ENCODE data around the gene CCK.

Gene CCK

GRCh38 chr3:42292009-42292408, 26.0 kb upstream of the CCK start (continued):
- TF ChIP-seq TCF4 (CRISPR knock-in tag; IDR thresholded peaks at IDR 0.05; ENCODE audit: borderline replicate concordance) (no peak), ZNF8 (CRISPR knock-in tag; IDR thresholded peaks at IDR 0.05) (no peak), ZC3H10 (CRISPR knock-in tag; IDR thresholded peaks at IDR 0.05) (no peak), ISL1 (CRISPR knock-in tag; IDR thresholded peaks at IDR 0.05) (no peak)

DNA sequence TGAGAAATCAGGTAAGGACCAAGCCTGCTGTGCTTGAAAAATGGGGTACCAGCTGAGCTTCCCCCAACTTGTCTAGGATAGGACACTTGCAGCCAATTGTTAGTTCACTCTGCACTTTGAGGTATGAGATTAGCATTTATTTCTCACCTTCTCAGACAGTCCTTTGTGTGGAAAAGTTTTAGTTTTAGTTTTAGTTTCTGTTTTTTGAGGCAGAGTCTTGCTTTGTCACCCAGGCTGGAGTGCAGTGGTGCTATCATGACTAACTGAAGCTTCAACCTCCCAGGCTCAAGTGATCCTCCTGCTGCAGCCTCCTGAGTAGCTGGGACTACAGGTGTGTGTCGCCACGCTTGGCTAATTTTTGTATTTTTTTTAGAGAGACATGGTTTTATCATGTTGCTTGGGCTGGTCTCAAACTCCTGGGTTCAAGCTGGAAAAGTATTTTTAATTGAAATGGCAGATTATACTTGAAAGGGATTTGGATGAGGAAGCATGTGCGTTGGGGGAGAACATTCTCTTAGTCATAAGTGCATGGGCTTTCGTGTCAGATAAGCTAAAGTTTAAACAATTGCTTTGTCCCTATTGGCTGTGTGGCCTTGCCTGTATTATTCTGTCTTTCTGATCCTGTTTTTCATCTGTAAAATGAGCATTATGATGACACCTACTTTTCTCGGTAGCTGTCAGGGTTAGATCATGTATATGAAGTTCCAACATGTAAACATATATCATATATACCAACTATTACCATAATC, 25.2 kb upstream of the CCK start:
- TF ChIP-seq TOX (CRISPR knock-in tag; IDR thresholded peaks at IDR 0.05; ENCODE audit: borderline replicate concordance) (no peak), GLIS3 (CRISPR knock-in tag; IDR thresholded peaks at IDR 0.05) (no peak), ZNF565 (CRISPR knock-in tag; conservative IDR thresholded peaks at IDR 0.05; ENCODE audit: low read depth) (no peak), ZNF8 (CRISPR knock-in tag; IDR thresholded peaks at IDR 0.05) (no peak), ZC3H10 (CRISPR knock-in tag; IDR thresholded peaks at IDR 0.05) (no peak), OSR1 (CRISPR knock-in tag; IDR thresholded peaks at IDR 0.05) (no peak), TSHZ2 (CRISPR knock-in tag; IDR thresholded peaks at IDR 0.05) (no peak), ZFP3 (CRISPR knock-in tag; IDR thresholded peaks at IDR 0.05) (no peak), ESRRG (CRISPR knock-in tag; IDR thresholded peaks at IDR 0.05) (no peak), ZNF70 (CRISPR knock-in tag; IDR thresholded peaks at IDR 0.05) (no peak), ZFP30 (CRISPR knock-in tag; IDR thresholded peaks at IDR 0.05) (no peak), PPARA (CRISPR knock-in tag; IDR thresholded peaks at IDR 0.05; ENCODE audit: borderline replicate concordance) (no peak), CSRNP3 (CRISPR knock-in tag; IDR thresholded peaks at IDR 0.05) (no peak), ARNTL (CRISPR knock-in tag; IDR thresholded peaks at IDR 0.05; ENCODE audit: borderline replicate concordance, low read depth) (no peak)
- TF ChIP-seq, protein P1, sequence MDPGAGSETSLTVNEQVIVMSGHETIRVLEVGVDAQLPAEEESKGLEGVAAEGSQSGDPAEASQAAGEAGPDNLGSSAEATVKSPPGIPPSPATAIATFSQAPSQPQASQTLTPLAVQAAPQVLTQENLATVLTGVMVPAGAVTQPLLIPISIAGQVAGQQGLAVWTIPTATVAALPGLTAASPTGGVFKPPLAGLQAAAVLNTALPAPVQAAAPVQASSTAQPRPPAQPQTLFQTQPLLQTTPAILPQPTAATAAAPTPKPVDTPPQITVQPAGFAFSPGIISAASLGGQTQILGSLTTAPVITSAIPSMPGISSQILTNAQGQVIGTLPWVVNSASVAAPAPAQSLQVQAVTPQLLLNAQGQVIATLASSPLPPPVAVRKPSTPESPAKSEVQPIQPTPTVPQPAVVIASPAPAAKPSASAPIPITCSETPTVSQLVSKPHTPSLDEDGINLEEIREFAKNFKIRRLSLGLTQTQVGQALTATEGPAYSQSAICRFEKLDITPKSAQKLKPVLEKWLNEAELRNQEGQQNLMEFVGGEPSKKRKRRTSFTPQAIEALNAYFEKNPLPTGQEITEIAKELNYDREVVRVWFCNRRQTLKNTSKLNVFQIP (CRISPR knock-in tag; IDR thresholded peaks at IDR 0.05; ENCODE audit: borderline replicate concordance, low read depth), result no peak
- TF ChIP-seq, protein P2, sequence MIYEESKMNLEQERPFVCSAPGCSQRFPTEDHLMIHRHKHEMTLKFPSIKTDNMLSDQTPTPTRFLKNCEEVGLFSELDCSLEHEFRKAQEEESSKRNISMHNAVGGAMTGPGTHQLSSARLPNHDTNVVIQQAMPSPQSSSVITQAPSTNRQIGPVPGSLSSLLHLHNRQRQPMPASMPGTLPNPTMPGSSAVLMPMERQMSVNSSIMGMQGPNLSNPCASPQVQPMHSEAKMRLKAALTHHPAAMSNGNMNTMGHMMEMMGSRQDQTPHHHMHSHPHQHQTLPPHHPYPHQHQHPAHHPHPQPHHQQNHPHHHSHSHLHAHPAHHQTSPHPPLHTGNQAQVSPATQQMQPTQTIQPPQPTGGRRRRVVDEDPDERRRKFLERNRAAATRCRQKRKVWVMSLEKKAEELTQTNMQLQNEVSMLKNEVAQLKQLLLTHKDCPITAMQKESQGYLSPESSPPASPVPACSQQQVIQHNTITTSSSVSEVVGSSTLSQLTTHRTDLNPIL (CRISPR knock-in tag; IDR thresholded peaks at IDR 0.05; ENCODE audit: low read depth), result no peak
- no peak for ATAC-seq

DNA sequence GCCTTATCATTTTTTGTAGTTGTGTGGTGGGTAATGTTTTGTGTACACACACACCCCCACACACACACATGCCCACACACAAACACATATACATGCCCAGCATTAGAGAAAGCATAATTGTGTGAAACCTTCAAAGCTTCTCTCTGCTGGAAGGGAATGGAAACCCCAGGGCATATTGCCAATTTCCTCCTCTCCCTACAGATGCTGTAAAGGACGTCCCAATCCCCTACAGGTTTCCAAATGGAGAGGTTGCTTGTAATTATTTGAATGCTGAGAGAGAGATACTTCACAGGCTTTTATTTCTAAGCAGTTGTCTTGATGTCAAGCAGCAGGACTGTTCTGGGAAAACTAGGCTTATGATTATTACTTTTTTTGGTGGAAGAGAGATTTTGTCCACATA, 23.0 kb upstream of the CCK start:
- TF ChIP-seq CSDC2 (CRISPR knock-in tag; IDR thresholded peaks at IDR 0.05) (no peak), CSRNP3 (CRISPR knock-in tag; IDR thresholded peaks at IDR 0.05) (no peak), TCF4 (CRISPR knock-in tag; IDR thresholded peaks at IDR 0.05; ENCODE audit: borderline replicate concordance) (no peak), OSR1 (CRISPR knock-in tag; IDR thresholded peaks at IDR 0.05) (no peak), ISL1 (CRISPR knock-in tag; IDR thresholded peaks at IDR 0.05) (no peak), ZNF70 (CRISPR knock-in tag; IDR thresholded peaks at IDR 0.05) (no peak), ARNTL (CRISPR knock-in tag; IDR thresholded peaks at IDR 0.05; ENCODE audit: borderline replicate concordance, low read depth) (no peak), ZC3H10 (CRISPR knock-in tag; IDR thresholded peaks at IDR 0.05) (no peak), BACH2 (CRISPR knock-in tag; IDR thresholded peaks at IDR 0.05; ENCODE audit: borderline replicate concordance) (no peak)
- no peak for ATAC-seq
